ENCODE measurements around the gene FA2H.

FA2H gene

DNA sequence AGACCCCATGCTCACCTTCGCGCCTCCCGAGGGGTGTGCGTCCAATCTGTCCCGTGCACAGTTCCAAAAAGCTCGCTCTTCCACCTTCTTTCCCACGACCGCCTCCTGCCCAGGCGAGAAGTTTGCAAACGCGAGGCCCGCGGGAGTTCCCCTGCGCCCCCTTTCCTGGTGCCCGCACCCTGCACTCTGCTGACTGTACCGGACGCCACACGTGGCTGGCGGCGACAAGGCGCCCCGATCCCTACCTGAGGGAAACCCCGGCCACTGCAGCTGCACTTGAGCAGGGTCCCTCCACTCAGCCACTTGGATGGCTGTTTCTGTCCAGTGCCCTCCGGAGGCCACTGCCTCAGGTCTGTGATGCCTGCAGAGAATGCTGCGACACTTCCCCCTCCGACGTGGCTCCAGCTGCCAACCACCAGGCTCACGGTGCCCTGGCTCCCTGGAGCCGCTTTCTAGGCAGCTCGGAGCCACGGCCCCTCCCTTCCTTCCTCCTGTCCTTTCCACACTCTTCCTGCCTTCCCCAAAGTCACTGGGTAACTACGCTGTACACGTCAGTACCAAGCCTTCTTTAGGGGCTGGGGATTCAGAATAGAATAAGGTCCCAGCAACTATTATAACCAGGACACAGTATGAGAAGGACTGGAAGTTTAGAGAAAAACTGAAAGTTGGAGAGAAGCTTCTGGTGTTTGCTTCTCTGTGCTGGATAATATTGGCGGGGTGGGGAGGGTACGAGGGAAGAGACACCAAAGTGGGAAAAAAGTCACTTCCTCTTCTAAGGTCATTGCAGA lies 74.0 kb downstream of the FA2H start, which contains the start of gene MLKL:
MLKL (minus strand) TSS at position 425 of the 788 bp plus-strand sequence. CDS start 5,105 bp downstream, outside the sequence.
- DNase-seq (ENCODE audit: low read depth) = no peak
- TF ChIP-seq, protein P1, sequence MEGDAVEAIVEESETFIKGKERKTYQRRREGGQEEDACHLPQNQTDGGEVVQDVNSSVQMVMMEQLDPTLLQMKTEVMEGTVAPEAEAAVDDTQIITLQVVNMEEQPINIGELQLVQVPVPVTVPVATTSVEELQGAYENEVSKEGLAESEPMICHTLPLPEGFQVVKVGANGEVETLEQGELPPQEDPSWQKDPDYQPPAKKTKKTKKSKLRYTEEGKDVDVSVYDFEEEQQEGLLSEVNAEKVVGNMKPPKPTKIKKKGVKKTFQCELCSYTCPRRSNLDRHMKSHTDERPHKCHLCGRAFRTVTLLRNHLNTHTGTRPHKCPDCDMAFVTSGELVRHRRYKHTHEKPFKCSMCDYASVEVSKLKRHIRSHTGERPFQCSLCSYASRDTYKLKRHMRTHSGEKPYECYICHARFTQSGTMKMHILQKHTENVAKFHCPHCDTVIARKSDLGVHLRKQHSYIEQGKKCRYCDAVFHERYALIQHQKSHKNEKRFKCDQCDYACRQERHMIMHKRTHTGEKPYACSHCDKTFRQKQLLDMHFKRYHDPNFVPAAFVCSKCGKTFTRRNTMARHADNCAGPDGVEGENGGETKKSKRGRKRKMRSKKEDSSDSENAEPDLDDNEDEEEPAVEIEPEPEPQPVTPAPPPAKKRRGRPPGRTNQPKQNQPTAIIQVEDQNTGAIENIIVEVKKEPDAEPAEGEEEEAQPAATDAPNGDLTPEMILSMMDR (IDR thresholded peaks at IDR 0.05; ENCODE audit: control insufficient read depth, insufficient read depth, low read depth, low read length, missing control alignments) = peak; percentile 14

DNA sequence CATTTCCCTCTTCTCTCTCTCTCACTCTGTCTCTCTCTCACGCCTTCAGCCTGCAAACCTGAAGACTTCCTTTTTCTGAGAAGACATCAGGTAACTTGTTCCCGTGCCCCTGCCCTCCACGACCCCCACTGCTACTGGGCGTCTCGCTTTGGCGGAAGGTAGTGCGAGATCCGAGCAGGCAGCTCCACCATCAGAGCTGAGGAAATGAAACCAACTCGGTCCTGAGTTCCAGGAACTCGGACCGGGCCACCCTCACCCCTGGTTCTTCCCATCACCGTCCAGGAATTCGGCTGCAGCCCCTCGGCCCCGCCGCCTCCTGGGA lies 74.5 kb downstream of the FA2H start:
- DNase-seq (ENCODE audit: low read depth) = no peak
- TF ChIP-seq, protein P1 (IDR thresholded peaks at IDR 0.05; ENCODE audit: control insufficient read depth, insufficient read depth, low read depth, low read length, missing control alignments) = no peak
- peak overlapping the region; percentile 66 for H3K4me3 ChIP-seq (ENCODE audit: control insufficient read depth, low read depth, low read length)

More for the DNA sequence above, 74.0 kb downstream of the FA2H start, which contains the start of gene MLKL:
- H3K4me3 ChIP-seq (ENCODE audit: control insufficient read depth, low read depth, low read length) = peak within 1 kb of the TSS; percentile 66

DNA sequence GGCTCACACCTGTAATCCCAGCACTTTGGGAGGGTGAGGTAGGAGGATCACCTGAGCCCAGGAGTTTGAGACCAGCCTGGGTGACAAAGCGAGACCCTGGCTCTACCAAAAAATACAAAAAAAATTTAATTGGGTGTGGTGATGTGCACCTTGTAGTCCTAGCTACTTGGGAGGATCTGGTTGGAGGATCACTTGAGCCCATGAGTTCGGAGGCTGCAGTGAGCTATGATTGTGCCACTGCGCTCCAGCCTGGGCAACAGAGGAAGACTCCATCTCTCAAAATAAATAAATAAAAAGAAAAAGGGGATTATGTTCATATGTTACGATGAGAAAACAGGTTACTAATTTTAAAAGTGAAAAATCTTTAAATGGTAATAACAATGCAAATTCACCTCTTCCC lies 75.0 kb downstream of the FA2H start:
- no peak for DNase-seq (ENCODE audit: low read depth)
- TF ChIP-seq, protein P1 (IDR thresholded peaks at IDR 0.05; ENCODE audit: control insufficient read depth, insufficient read depth, low read depth, low read length, missing control alignments) = no peak
- H3K4me3 ChIP-seq (ENCODE audit: control insufficient read depth, low read depth, low read length) = peak overlapping the region; percentile 66

DNA sequence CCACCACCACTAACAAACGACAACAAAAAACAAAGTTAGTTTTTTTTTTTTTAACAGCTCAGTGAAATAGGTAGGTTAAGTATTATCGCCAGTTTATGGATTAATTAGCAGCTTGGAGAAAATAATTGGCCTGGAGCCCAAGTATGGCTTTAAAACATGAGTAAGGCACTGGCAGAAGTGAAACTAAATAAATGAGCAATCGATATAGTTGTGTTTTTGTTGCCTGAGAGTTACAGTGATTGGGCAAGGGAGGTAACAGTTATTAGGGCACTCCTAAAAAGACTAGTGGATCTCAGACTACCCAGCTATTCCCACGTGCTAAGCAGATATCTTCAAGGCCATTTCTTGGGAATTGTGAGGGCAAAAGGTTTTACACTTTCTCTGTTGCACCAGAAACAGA lies 76.4 kb downstream of the FA2H start:
- TF ChIP-seq, protein P1 (IDR thresholded peaks at IDR 0.05; ENCODE audit: control insufficient read depth, insufficient read depth, low read depth, low read length, missing control alignments) = no peak
- DNase-seq (ENCODE audit: low read depth) = no peak
- H3K4me3 ChIP-seq (ENCODE audit: control insufficient read depth, low read depth, low read length) = no peak overlapping the region

DNA sequence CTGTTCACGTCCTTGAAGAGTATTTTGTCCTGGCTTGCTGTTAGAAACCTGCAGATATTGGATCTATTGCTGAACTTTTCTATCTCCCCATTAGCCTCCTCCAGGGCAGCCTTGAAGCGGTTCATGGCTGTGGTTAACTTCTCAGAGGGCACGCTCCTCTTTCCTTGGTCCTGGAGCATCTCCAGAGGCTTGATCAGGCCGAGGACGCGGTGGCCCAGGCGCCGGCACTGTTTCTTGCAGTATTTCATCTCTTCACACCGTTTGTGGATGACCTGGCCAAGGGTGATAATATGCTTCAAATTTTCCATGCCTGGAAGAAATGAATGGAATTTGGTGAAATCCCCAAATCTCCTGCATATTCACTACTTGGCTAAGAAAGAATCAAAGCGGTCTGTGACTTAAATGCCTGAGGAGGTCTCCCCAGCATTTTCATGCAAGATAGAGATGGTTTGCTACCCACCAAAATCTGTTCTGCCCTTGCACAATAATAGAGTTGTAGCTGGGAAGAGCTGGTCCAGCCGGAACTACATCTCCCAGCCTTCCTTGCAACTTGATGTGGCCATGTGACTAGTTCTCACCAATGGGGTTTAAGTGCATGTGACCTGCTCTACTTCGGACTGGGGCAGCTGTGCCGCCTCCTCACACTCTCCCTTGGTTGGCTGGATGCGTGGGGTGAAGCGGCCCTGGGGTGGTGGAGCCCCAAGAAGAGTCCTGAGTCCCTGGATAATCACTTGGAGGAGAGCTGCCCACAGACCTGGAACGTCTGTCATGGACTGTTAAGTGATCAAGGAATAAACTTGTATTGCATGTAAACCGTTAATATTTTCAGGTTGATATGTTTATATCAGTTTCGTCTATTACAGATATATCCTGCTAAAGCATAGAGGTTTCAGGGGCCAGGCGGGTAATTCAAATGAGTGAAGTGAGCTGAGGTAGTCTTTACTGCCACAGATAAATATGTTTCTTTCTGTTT lies 78.9 kb downstream of the FA2H start:
- DNase-seq (ENCODE audit: low read depth) = peak; percentile 70
- TF ChIP-seq, protein P1 (IDR thresholded peaks at IDR 0.05; ENCODE audit: control insufficient read depth, insufficient read depth, low read depth, low read length, missing control alignments) = no peak
- peak overlapping the region; percentile 14 for H3K4me3 ChIP-seq (ENCODE audit: control insufficient read depth, low read depth, low read length)

DNA sequence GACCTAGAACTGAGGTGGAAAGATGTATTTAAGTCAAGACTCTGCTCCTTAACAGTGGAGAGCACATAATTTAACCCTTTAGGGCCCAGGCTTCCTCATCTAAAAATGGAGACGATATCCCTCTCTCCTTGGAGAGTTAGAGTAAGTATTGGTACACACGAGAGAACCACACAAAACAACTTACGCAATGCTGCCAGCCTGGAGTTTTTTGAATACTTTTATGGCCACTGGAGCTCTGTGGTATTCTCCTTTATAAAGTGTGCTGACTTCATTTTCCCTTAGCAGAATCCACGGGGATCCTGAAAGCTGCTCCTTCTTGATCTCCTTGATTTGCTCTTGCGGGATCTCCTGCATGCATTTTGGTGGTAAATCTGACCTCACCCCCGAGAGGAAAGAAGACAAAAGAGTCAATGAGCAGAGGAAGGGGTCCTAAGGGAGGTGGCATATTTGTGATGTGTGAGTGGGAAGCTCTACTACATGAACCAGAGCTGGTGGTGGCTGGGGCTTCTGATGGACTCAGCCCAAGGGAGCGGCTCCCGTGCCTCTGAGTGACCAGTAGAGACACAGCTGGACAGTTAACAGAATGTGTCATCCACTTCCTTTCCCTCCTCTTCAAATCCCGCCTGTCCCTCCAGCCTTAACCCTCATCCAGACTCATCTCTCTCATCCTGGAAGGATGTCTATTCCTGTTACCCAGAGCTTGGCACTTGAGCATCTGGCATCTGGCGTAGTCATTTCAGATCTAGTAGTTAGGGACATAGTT lies 83.3 kb downstream of the FA2H start:
- TF ChIP-seq, protein P1 (IDR thresholded peaks at IDR 0.05; ENCODE audit: control insufficient read depth, insufficient read depth, low read depth, low read length, missing control alignments) = no peak
- no peak overlapping the region for H3K4me3 ChIP-seq (ENCODE audit: control insufficient read depth, low read depth, low read length)
- DNase-seq (ENCODE audit: low read depth) = no peak

Data from AG09309 (cell line).